HG02798 (cell line): ENCODE measurements around the gene HEY2.
"Not testable (repeated sequence)": the region's sequence is repeated elsewhere in the genome, so short reads cannot be mapped to it uniquely, and the experiment has no call there.

Experiments used
- ATAC-seq: cut with Tn5 transposase; IDR thresholded peaks from one replicate; pipeline ENCODE4 v1.9.1; 2021; ENCODE audit warnings: mild to moderate bottlenecking; ENCODE audit not compliant: unreplicated experiment, poor library complexity

The HEY2 gene

DNA sequence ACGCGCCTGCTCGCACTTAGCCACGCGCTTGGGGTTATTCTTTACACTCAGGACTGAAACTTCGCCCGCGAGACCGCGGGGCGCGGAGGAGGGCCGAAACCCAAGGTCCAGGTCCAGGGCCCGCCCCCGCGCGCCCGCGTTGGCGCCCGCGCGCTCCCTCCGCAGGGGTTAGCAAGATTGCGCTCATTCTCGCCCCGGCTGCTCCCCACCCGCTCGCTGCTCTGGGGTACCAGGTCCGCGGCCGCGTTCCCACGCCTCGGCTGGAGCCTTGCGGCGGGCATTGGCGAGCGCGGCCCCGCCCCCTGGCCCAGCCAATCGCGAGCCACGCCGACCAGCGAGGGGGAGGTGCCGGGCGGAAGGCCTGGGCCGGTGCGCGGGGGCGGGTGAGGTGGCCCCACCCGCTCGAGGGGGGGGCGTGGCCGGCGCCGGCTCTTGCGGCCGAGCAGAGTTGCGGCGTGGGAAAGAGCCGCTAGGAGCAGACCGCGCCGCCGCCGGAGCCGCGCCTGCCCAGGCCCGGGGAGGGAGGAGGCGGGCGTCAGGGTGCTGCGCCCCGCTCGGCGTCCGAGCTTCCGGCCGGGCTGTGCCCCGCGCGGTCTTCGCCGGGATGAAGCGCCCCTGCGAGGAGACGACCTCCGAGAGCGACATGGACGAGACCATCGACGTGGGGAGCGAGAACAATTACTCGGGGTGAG is at the start of gene HEY2:
TSS of gene HEY2 (plus strand) at position 460 of the 692 bp plus-strand sequence. CDS start at position 605, 145 bp downstream.
- peak; percentile 91 for ATAC-seq

GRCh38 chr6:125700581-125701353 is 48.7 kb upstream of the HEY2 start:
- no peak for ATAC-seq

DNA sequence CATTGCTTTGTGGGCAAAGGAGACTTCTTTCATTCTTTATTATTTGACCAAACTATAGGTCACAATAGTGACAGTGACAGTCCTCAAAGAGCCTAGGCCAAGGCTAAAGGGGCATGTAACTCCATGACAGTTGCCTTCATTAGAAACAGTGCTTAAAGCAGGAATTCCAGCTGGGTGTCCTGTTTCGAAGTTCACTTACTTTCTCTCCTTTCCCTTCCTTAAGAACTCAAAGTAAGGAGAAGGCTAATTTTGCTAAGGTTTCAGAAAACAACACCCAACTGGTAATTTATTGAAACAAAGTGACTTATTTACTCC is 48.1 kb upstream of the HEY2 start:
- no peak for ATAC-seq

GRCh38 chr6:125703882-125704281 is 45.5 kb upstream of the HEY2 start:
- ATAC-seq: not testable (repeated sequence)

DNA sequence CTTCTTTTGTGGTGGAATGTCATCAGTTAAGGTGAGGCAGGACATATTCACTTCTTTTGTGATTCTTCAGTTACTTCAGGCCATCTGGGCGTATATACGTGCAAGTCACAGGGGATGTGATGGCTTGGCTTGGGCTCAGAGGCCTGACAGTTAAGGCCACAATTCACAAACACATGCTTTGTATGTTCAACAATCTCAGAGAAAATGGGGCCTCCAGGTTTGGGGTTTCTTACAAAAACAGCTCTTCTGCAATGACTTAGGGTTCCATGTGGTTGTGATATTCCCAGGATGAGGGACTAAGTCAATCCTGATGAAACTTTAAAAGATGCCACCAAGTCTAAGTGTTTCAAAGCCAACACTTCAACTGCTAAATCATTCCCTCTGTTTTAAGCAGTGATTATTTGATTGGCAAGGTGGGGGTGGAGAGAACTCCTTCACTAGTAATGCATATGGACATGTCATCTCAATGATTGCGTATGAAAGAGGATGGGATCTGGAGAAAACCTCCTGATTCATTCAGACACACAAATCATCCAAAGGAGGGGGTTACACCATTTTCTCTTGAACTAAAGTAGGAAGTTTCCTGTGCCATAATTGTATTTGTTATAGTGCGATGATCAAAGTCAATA is 41.7 kb upstream of the HEY2 start:
- no peak for ATAC-seq

GRCh38 chr6:125711013-125711675 is 38.3 kb upstream of the HEY2 start:
- ATAC-seq: no peak

DNA sequence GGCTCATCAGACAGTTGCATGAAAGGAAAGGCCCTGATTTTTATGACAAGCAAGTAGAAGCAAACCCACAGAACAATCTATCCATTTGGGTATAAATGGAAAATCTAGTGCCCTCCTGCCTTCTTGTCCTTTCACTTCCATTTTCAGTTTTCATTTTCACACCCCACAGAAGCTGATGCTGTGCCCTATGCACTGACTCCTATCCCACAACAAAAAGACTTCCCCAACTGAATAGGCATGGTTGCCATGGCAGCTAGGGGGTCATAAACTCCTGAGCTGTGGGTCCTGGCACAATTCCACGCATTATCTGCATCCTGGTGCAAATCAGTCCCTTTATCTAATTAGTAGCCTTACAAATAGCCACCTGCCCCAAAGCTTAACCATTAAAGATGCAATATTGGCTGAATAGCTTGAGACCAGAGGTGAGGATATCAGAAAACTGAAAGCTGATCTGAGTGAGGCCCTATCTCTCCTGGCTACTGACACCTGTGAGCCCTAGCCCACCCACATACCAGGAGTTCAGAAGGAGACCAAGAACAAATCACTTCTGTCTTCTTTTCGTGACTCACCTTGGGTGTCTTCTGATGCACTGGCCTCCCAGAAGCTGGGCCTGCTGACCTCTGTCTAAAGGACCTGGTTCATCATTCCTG is 34.9 kb upstream of the HEY2 start:
- ATAC-seq: peak; percentile 72

DNA sequence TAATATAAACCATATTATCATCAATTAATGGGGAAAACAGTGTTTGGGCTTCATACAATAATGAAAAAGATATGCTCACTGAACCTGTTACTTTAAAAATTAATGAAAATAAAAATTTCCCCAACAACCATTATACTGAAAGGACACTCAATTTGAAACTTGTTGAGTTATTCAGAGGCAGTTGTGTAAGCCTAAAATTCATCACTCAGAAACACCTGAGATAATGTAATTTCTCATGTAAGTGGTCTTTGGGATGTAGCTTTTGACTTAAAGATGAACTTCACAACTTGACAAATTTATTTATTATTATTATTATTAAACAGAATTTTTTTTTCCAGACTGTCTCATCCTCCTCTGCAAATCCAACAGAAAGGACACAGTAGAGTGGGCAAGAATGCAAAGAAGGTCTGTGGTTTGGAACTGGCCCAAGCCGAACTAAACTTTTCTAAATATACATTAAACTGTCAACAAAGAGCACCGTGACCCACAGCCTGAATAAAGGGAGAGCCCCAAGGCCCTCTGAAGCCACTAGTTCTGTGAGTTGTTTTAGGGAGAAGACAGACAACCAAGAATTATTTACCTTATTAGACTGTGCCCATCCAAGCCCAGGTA is 32.2 kb upstream of the HEY2 start:
- ATAC-seq: peak; percentile 84

- no peak for ATAC-seq
These were observed 31.3 kb upstream of the HEY2 start for GRCh38 chr6:125718109-125718508.

GRCh38 chr6:125722886-125723285 is 26.5 kb upstream of the HEY2 start:
- no peak for ATAC-seq

- ATAC-seq: no peak
These were observed 22.2 kb upstream of the HEY2 start for GRCh38 chr6:125727216-125727615.

GRCh38 chr6:125728739-125729138 is 20.7 kb upstream of the HEY2 start:
- no peak for ATAC-seq

DNA sequence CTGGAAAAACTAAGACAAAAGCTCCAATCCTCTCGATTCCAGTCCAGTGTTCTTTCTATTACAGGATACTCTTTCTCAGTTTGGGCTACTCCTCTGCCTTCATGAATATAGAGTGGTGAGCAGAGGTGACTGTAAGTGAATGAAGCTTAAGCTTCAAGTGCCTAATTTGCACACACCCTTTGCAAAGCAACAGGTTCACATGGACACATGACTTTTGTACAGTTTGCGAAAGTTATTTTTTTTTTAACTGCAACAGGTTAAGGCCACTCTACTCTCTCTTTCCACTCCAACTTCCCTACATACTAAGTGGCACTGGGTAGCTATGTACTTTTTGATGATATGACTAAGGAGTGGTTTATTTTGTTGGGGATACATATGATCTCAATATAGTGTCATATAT is 19.4 kb upstream of the HEY2 start:
- no peak for ATAC-seq

DNA sequence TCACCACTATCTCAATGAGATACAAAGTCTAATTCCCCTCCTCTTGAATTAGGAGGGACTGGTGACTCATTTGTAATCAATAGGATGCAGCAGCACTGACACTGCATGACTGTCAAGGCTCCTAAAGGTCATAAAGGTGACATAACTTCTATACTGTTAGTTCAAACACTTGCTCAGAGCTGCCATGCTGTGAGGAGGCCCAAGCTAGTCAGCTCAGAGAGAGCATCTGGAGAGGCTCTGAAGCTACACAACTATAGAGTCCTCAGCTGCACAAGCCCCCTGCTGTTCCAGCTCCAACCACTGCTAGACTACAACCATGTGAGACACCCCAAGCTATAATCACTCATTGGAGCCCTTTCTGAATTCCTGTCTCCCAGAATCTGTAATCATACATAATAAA is 17.0 kb upstream of the HEY2 start:
- no peak for ATAC-seq

GRCh38 chr6:125733516-125734300 is 15.7 kb upstream of the HEY2 start:
- no peak for ATAC-seq

GRCh38 chr6:125738276-125738675 is 11.2 kb upstream of the HEY2 start:
- no peak for ATAC-seq

- ATAC-seq: no peak
These were observed 10.1 kb upstream of the HEY2 start for GRCh38 chr6:125739364-125739763.

DNA sequence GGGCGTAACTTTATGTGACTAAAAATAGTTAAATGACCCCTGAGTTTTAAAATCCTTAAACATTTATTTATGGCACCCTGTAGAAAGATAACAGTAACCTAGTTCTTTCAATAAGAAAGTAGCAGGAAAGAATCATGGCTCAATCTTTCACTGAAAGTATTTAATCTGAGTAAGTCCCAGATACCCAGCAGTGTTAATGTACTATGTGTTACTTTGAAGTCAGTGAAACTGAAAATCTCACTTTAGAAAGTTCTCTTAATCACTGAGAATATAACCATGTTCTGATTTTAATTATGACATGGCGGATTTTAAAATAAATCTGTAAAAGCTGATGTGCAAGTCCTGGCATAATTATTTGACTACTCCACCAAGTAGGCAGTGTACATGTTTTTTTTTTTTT is 8.1 kb upstream of the HEY2 start:
- ATAC-seq: no peak

DNA sequence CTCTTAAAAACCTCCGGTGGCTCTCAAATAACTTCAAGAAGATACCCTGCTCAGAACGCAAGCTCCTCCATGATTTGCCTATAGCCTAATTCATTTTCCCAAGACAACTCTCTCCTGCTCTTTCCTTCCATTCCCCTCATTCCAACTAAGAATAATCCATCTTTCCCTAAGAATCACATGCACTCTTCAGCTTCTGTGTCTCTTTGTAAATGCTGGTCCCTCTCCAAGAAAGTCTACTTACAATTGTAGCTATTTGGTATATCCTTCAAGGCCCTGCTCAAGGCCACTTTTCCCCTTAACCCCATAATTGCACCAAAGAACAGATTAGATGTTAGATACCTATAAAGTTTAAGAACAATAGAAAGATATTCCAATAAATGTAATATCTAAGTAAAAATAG is 7.4 kb upstream of the HEY2 start:
- ATAC-seq: no peak
